ENCODE results near the gene SMC1B.

SMC1B gene

GRCh38 chr22:45320357-45320976, 92.9 kb downstream of the SMC1B start:
- DNase-seq (ENCODE audit: low read depth, low spot score), result no peak

GRCh38 chr22:45319324-45319685, 94.1 kb downstream of the SMC1B start:
- DNase-seq (ENCODE audit: low read depth, low spot score), result no peak

GRCh38 chr22:45318558-45319323, 94.7 kb downstream of the SMC1B start:
- peak; percentile 30 for DNase-seq (ENCODE audit: low read depth, low spot score)

GRCh38 chr22:45318168-45318557, 95.2 kb downstream of the SMC1B start:
- DNase-seq (ENCODE audit: low read depth, low spot score), result peak; percentile 81

- DNase-seq (ENCODE audit: low read depth, low spot score), result no peak
Measured at GRCh38 chr22:45317551-45318167, 95.7 kb downstream of the SMC1B start.

GRCh38 chr22:45316796-45317526, 96.4 kb downstream of the SMC1B start:
- no peak for DNase-seq (ENCODE audit: low read depth, low spot score)

GRCh38 chr22:45314786-45315185, 98.6 kb downstream of the SMC1B start:
- DNase-seq (ENCODE audit: low read depth, low spot score), result no peak

GRCh38 chr22:45314054-45314721, 99.2 kb downstream of the SMC1B start:
- DNase-seq (ENCODE audit: low read depth, low spot score), result no peak

GRCh38 chr22:45312856-45313255, 100.5 kb downstream of the SMC1B start:
- no peak for DNase-seq (ENCODE audit: low read depth, low spot score)

GRCh38 chr22:45312415-45312814, 101.0 kb downstream of the SMC1B start:
- DNase-seq (ENCODE audit: low read depth, low spot score), result no peak

- no peak for DNase-seq (ENCODE audit: low read depth, low spot score)
Measured at GRCh38 chr22:45310977-45311531, 102.3 kb downstream of the SMC1B start.

- DNase-seq (ENCODE audit: low read depth, low spot score), result no peak
Measured at GRCh38 chr22:45310331-45310976, 102.9 kb downstream of the SMC1B start.

GRCh38 chr22:45309422-45310227, 103.8 kb downstream of the SMC1B start, which contains the start of gene FAM118A:
TSS of gene FAM118A (plus strand) at chr22:45309934. CDS start at chr22:45322380, 12,446 bp downstream.
- DNase-seq (ENCODE audit: low read depth, low spot score), result peak; percentile 94

- DNase-seq (ENCODE audit: low read depth, low spot score), result no peak
Measured at GRCh38 chr22:45308957-45309421, 104.4 kb downstream of the SMC1B start.

GRCh38 chr22:45308391-45308956, 104.9 kb downstream of the SMC1B start:
- no peak for DNase-seq (ENCODE audit: low read depth, low spot score)

GRCh38 chr22:45306139-45306538, 107.3 kb downstream of the SMC1B start:
- no peak for DNase-seq (ENCODE audit: low read depth, low spot score)

- DNase-seq (ENCODE audit: low read depth, low spot score), result no peak
Measured at GRCh38 chr22:45305456-45306075, 107.8 kb downstream of the SMC1B start.

GRCh38 chr22:45304971-45305370, 108.4 kb downstream of the SMC1B start:
- DNase-seq (ENCODE audit: low read depth, low spot score), result no peak

- no peak for DNase-seq (ENCODE audit: low read depth, low spot score)
Measured at GRCh38 chr22:45303181-45303580, 110.2 kb downstream of the SMC1B start.

Measured in activated CD4-positive, CD25-positive, alpha-beta regulatory T cell treated with anti-CD3 and anti-CD28 coated beads, Interleukin-2, amount 50 U/mL, for 16 hours (primary cell).